ENCODE results near the gene FGD5. TPM values are rescaled to one million over a fixed set of nuclear protein-coding genes. Genes with fewer than 3 reads are reported as not detected.

The FGD5 gene
- total RNA-seq, 4 donors from 2014 or later = 10.0 to 66.8 (median 19.2) TPM

GRCh38 chr3:14820156-14820555 is 1.4 kb downstream of the FGD5 start:
- no peak overlapping the region for H3K27ac ChIP-seq
- H3K36me3 ChIP-seq = no peaks in the 10 kb centered on the region
- H3K9me3 ChIP-seq = no peaks in the 10 kb centered on the region
- no peak for DNase-seq
- H3K4me3 ChIP-seq = no peak overlapping the region
- intact Hi-C loops (cut with DNase I; ENCODE audit: low total_unique reads) = no loop called here
- H3K27me3 ChIP-seq = no peaks in the 10 kb centered on the region
- peaks cover 0 to 6% of the 10 kb centered on the region in 2 donors for H3K4me1 ChIP-seq
- no peak for TF ChIP-seq POLR2A (IDR thresholded peaks at IDR 0.05)

- Histone ChIP-seq H3K4me1 (peaks cover 0 to 6% of the 10 kb centered on the region in 2 donors), H3K36me3 (no peaks in the 10 kb centered on the region), H3K9me3 (no peaks in the 10 kb centered on the region), H3K27me3 (no peaks in the 10 kb centered on the region), H3K27ac (no peak overlapping the region), H3K4me3 (no peak overlapping the region)
- DNase-seq = no peak
- TF ChIP-seq CTCF (IDR thresholded peaks at IDR 0.05) (no peak), POLR2A (IDR thresholded peaks at IDR 0.05) (no peak)
- intact Hi-C loops (cut with DNase I; ENCODE audit: low total_unique reads) = no loop called here
These were observed 2.4 kb downstream of the FGD5 start for GRCh38 chr3:14821151-14821550.

GRCh38 chr3:14822134-14822533 is 3.4 kb downstream of the FGD5 start:
- Histone ChIP-seq H3K27me3 (no peaks in the 10 kb centered on the region), H3K4me3 (no peak overlapping the region), H3K4me1 (peaks cover 0 to 6% of the 10 kb centered on the region in 2 donors), H3K36me3 (no peaks in the 10 kb centered on the region), H3K27ac (no peak overlapping the region), H3K9me3 (no peaks in the 10 kb centered on the region)
- intact Hi-C loops (cut with DNase I; ENCODE audit: low total_unique reads) = no loop called here
- TF ChIP-seq CTCF (IDR thresholded peaks at IDR 0.05) = no peak
- DNase-seq = no peak

- Histone ChIP-seq H3K4me3 (no peak overlapping the region), H3K36me3 (no peaks in the 10 kb centered on the region), H3K9me3 (no peaks in the 10 kb centered on the region), H3K27me3 (no peaks in the 10 kb centered on the region), H3K27ac (no peak overlapping the region), H3K4me1 (peaks cover 0 to 6% of the 10 kb centered on the region in 2 donors)
- no peak for DNase-seq
- intact Hi-C loops (cut with DNase I; ENCODE audit: low total_unique reads) = no loop called here
- TF ChIP-seq POLR2A (IDR thresholded peaks at IDR 0.05) (no peak), CTCF (IDR thresholded peaks at IDR 0.05) (no peak)
These were observed 4.1 kb downstream of the FGD5 start for GRCh38 chr3:14822670-14823390.

GRCh38 chr3:14823393-14823792 is 4.6 kb downstream of the FGD5 start:
- no peak overlapping the region for H3K27ac ChIP-seq
- H3K9me3 ChIP-seq = no peaks in the 10 kb centered on the region

More at GRCh38 chr3:14823393-14823792, 4.6 kb downstream of the FGD5 start:
- no peaks in the 10 kb centered on the region for H3K36me3 ChIP-seq
- TF ChIP-seq POLR2A (IDR thresholded peaks at IDR 0.05) = no peak
- TF ChIP-seq CTCF (IDR thresholded peaks at IDR 0.05) = no peak
- no peaks in the 10 kb centered on the region for H3K27me3 ChIP-seq
- no peak for DNase-seq
- H3K4me3 ChIP-seq = no peak overlapping the region
- intact Hi-C loops (cut with DNase I; ENCODE audit: low total_unique reads) = no loop called here
- H3K4me1 ChIP-seq = peaks cover 0 to 6% of the 10 kb centered on the region in 2 donors

Data from uterus (tissue), 4 donors.